NCI-H524 treated with DMSO at 0.1 percent for 48 hours (cell line): ENCODE data around the gene PACS1.
A peak's percentile ranks its signal among the peaks of the same experiment; 100 is the strongest.
"Not testable (repeated sequence)": the region's sequence is repeated elsewhere in the genome, so short reads cannot be mapped to it uniquely, and the experiment has no call there.

ENCODE experiments used
- DNase-seq: peaks from one replicate; lab custom pipeline; 2025; lab: John Stamatoyannopoulos, UW

The PACS1 gene

DNA sequence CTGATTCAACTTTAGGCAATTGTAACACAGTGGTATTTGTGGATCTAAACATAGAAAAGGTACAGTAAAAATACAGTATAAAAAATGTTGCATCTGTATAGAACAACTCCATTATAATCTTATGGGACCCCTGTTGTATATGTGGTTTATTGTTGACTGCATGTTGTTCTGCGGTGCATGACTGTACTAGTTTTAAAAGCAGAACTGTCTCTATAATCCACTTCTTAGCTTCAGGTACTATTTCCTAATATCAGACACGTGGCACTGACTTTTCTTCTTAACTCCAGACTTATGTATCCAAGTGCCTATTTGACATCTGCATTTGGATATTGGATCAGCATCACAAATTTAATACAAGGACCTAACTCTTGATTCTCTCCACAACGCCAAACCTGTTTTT is 41.1 kb downstream of the PACS1 start:
- no peak for DNase-seq

DNA sequence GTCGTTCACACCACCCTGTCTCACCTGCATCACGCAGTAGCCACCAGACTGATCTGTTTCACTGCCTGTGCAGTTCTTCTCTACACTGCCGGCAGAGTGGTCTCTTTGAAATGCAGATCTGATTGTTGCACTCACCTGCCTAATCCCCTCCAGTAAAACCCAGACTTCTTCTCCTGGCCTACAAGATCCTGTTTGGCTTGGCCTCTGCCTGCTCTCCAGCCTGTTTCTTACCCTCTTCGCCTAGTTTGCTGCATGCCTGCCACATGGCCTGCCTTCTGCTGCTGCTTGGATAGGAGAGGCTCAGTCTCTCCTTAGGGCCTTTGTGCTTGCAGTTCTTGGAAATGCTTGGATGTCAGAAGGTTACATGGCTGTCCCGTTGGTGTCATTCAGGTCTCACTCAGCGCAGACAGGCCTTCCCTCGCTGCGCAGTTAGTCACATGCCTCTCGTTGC is 42.0 kb downstream of the PACS1 start:
- no peak for DNase-seq

DNA sequence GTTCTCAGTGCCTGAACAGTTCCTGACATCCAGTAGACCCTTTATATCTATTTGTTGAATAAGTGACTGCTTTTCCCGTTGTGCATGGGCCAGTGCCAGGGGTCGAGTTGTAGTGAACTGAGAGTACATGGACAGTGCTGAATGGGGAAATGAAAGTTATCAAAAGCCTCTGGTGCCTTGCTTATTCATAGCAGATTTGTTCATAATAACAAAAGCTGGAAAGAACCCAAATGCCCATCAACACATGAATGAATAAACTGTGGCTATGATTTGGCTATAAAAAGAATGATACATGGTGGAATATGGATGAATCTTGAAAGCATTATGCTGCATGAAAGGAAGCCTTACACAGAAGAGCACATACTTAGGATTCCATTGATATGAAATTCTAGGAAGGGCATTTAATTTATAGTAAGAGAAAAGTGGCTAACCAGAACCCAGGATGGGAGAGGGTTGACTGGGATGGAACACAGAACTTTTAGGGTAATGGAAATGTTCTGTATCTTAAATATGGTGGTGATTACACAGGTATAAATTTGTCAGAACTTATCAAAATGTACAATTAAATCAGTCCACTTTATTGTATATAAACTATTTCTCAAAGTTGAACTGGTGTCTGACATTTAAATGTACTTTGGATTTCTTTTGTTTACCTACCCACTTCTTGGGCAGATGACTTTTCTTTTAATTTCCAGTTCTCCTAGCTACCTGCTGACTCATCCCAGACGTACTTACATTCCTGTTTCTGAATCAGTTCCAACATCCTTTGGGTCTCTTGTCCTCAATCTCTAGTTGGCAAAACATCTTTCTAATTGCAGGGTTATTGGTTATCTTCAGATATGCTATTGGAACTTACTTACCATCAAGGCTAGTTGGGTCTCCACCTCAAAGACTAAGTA is 42.8 kb downstream of the PACS1 start:
- no peak for DNase-seq

DNA sequence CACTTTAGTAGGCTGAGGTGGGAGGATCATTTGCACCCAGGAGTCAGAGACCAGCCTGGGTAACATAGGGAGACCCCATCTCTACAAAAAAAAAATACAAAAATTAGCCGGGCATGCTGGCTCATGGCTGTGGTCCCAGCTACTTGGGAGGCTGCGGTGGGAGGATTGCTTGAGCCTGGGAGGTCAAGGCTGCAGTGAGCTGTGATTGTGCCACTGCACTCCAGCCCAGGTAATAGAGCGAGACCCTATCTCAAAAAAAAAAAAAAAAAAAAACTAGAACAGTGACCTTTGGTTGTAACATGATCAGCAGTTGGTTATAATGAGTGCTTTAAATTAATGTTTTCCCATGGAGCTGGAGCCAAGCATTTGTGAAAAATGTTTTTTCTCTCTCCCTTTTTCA is 44.9 kb downstream of the PACS1 start:
- not testable (repeated sequence) for DNase-seq

DNA sequence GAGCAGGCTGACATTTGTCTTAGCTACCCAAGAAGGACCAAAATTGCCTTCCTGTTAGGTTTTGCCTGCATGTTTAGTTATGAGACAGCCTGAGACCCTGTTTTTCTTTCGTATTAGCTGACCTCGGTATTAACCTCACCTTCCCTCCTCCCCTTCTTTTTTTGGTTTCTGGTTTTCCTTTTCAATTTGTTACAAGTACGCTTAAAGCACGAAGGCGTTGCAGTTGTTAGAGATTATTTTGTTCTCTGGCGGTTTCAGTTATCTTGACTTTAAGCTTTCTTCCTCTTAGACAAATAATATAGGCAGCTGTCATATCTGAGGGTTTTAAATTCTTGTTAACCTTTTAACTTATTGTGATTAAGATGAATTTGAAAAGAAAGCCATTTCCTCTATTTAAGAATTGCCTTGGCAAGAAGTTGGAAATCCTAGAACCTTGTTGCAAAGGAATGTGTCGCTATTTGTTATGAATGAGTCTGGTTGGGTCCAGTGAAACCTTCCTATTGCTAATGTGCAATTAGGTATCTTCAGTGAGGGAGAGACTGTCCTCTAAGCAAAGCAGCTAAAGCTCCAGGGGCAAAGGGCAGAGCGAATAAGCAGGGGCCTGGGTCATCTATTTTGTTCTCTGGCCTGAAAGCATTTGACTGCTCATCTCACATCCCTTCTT is 45.7 kb downstream of the PACS1 start:
- DNase-seq: no peak

DNA sequence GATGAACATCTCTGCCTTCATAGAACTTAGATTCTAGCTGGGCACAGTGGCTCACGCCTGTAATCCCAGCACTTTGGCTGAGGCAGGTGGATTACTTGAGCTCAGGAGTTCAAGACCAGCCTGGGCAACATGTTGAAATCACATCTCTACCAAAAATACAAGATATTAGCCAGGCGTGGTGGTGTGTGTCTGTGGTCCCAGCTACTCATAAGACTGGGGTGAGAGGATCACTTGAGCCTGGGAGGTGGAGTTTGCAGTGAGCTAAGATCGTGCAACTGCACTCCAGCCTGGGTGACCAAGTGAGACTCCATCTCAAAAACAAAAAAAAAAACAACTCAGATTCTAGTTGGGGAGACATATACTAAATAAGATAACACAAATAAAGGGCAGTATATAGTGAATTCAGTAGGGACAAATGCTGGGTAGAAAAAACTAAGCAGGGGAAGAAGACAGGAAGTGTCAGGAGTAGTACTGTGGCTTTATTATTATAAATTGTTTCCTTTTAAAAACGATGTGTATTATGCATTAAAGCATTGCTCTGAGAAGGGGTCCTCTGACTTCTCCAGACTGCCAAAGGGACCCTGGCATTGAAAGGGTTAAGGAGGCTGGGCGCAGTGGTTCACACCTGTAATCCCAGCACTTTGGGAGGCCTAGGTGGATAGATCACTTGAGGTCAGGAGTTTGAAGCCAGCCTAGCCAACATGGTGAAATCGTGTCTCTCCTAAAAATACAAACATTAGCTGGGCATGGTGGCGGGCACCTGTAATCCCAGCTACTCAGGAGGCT is 46.7 kb downstream of the PACS1 start:
- no peak for DNase-seq

DNA sequence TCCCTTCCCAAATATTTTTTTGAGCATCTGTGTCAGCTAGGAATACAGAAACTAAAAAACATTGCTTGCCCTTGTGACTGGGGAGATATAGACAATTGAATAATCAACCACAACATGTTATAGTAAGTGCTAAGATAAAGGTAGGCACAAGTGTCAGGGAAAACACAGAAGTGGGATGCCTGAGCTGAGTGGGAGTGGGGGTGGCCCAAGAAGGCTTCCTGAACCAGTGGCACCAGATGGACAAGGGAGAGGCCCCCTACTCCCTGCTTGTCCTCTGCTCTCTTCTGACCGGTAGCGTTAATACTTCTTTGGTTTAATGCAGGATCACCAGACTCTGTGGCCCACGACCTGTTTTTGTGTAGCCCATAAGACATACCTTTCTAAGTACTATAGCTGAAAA is 48.8 kb downstream of the PACS1 start:
- DNase-seq: no peak

DNA sequence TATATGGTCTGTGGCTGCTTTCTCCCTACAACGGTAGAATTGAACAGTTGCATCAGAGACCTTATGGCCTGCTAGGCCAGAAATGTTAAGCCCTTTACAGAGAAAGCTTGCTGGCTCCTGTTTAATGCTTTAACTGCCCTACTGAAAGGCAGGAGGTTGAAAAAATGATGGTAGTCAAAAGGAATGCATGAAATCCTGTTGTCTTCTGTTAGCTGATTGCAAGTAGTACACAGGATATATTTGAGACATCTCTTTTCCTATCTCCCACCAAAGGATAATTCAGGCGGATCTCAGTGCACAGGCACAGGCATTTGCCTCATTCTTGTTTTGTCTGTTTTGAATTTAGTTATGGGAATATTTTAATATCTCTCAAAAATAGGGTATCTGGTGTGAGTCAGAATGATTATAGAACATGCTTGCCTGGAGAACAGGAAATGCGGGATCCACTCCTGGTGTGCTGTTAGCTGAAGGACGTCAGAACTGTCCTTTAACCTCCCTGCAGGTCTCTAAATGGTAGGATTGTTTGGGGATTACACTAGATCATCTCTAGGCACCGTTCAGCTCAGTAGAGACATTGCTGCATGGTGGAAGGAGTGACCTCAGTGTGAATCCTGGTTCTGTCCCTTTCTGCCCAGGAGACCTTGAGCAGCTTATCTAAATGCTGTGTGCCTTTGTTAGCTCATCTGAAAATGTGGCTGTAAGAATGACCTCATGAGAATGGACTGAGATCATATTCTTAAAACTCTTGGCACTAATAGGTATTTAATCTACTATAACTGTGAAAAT is 49.5 kb downstream of the PACS1 start:
- DNase-seq: no peak

DNA sequence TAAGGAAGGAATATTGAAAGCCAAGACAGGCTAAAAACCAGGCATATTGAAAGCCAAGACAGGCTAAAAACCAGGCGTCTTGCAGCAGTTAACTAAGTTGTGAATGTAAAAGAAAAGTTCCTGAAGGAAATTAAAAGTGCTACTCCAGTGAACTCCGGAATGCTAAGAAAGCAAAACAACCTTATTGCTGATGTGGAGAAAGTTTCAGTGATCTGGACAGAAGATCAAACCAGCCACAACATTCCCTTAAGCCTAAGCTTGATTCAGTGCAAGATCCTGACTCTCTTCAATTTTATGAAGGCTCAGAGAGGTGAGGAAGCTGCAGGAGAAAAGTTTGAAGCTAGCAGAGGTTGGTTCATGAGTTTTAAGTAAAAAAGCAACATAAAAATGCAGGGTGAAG is 51.4 kb downstream of the PACS1 start:
- DNase-seq: no peak

DNA sequence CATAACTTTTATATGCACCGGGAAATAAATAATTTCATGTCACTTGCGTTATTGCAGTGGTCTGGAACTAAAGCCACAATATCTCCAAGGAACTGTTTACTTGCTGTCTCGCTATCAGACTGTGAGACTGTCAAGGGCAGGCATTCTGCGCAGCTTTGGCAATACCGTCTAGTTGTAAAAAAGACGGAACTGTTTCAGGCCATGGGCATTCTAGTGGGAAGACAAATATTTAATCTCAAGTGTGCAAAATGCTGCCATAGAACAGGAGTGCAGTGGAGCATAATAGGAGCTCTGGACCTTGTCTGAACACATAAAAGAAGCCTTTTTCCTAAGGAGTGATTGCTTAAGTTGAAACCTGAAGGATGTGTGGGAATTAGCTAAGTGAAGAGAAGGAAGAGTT is 53.8 kb downstream of the PACS1 start:
- no peak for DNase-seq

DNA sequence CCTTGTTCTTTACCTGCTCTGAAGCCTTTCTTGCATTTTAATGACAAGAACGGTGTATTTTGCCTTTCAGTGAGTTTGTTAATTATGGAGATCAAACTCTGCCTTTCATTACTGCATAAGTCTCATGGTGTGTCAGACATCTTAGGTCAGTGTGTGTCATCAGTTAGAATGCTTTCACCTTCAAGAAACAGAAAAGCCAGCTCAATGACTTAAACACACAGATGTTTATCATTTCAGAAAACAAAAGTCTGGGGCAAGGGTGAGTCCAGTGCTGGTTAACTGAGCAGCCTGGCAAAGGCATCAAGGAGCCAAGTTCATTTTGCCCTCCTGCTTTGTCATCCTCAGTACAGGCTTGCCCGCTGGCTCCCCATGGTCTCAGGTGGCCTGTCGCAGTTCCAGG is 54.5 kb downstream of the PACS1 start:
- DNase-seq: no peak

DNA sequence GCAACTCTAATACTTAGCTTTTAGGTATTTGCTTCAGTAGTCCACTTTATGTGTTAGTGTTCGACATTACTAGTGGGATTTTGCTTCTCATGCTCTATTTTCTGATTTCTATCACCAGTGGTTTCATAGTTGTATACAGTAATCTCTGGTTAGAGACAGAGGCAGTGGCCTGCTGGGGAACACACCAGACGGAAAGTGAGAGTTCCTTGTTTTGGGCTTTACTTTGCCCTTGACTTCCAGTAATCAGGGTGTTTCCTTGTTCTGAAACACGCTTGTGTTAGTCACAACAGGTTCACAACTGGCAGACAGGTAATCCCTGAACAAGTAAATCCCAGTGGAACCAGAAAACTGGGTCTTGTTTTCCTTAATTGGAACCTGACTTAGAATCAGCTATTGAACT is 56.0 kb downstream of the PACS1 start:
- DNase-seq: no peak

DNA sequence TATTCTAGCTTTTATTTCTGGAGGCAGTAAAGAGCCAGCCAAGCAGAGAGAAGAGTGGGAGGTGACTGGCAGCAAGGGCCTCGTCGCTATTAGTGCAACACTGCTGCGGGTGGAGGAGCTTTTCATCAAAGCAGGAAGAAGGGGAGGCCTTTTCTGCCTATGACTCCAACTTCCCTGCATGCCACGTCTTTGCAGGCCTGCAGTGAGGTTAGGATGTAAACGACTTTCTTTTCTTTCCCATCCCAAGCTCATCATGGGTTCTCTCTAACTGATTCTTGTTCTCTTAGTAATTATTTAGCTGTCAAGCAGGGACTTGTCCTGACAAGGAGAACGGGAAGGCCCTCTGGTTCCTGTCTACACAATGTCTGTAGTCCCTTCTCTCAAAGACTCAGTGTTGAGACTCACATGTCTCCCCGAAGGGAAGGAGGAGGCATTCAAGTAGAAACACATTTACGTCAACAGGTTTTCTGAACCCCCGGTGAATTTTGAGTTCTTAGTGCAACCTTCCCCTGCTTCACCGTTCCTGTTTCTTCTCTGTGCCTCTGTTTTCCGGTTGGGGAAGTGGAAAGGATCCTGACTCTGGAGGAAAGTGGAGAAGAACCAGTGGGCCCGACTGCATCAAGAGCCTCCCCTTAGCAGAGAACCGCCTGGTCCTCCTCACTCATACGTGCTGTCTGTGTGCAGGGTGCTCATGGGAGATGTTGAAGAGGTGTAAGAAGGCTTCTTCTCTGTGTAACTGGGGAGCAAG is 56.9 kb downstream of the PACS1 start:
- DNase-seq: no peak

DNA sequence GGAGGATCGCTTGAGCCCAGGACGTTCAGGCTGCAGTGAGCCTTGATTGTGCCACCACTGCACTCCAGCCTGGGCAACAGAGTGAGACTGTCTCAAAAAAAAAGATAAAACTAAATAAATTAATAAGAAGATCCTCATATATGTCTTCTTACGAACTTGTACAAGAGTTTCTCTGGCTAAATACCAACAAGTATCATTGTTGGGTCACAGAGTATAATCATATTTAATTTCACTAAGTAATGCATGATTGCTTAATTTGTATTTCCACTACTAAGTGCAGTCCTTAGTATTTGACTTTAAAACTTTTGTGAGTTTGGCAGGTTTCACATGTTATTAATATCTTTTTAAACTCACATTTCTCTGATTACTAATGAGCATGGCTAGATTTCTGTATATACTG is 60.9 kb downstream of the PACS1 start:
- DNase-seq: no peak

DNA sequence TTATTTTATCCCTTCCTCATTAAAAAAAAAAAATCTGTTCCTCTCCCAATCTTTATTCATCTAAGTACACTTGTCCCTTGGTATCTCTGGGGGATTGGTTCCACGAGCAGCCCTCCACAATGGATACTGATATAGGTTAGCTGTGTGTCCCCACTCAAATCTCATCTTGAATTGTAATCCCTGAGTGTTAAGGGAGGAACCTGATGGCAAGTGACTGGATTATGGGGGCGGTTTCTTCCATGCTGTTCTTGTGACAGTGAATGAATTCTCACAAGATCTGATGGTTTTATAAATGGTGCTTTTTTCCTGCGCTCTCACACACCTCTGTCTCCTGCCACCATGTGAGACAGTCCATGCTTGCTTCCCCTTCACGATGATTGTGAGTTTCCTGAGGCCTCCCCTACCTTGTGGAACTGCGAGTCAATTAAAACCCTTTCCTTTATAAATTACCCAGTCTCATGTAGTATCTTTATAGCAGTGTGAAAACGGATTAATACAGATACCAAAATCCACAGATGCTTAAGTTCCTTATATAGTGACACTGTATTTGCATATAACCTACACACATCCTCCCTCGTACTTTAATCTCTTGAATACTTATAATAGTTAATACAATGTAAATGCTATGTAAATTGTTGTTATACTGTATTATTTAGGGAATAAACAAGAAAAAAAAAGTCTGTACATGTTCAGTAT is 62.0 kb downstream of the PACS1 start:
- no peak for DNase-seq

DNA sequence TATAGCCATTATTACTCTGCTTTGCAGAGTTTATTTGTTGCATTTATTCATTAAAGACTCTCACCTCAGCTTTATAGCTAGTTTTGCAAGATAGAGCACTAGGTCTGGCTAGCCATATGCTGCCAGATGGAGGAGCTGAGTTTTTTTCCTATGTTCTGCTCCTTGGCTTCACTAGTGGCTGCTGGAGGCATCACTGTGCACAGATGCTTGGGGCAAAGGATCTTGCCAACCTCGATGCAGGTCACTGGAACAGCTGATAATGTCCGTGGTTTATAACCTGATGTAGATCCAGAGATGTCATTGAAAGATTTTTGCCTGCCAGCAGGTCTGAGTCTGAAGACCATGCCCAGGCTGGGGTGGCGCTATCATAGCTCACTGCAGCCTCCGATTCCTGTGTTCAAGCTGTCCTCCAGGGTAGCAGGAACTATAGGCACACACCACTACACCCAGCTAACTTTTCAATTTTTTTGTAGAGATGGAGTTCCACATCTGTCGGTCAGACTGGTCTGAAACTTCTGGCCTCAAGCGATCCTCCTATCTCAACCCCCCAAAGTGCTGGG is 63.2 kb downstream of the PACS1 start:
- peak; percentile 78 for DNase-seq

DNA sequence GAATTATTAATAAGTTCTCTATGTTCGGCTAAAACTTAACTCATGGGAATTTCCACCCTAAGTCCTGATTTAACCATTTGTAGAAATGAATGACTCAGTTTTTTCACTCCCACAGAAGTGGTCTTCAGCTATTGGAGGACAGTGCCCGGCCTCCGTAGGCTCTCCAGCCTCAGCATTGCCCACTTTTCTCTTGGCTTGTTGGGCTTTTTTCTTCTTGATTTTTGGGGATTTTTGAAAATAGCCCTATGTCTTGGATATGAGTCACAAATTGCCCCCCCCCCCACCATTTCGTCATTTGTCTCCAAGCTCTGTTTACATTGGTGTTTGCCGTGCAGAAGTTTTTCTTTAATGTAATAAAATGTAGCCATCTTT is 66.7 kb downstream of the PACS1 start:
- no peak for DNase-seq

DNA sequence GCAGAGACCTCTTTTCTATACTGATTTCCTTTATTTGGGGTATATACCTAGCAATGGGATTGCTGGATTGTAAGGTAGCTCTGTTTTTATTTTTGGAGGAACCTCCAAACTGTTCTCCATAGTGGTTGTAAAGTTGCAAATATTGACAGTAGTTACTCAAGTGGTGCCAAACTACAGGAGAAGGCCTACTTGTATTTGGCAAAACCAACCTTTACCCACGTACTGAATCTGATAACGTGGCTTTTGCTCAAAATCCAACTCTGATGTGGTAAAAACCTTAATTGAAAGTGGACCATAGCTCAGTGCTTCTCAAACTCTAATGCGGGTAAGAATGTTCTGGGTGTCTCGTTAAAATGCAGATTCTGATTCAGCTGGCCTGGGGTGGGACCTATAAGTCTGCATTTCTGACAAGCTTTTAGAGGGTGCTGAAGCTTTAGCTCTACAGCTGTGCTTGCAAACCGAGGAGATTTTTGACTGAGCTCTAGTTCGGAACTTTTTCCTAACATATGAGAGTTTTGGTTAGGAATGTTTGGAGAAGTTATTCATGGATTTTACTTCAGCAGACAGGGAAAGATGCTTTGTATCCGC is 69.8 kb downstream of the PACS1 start:
- no peak for DNase-seq

DNA sequence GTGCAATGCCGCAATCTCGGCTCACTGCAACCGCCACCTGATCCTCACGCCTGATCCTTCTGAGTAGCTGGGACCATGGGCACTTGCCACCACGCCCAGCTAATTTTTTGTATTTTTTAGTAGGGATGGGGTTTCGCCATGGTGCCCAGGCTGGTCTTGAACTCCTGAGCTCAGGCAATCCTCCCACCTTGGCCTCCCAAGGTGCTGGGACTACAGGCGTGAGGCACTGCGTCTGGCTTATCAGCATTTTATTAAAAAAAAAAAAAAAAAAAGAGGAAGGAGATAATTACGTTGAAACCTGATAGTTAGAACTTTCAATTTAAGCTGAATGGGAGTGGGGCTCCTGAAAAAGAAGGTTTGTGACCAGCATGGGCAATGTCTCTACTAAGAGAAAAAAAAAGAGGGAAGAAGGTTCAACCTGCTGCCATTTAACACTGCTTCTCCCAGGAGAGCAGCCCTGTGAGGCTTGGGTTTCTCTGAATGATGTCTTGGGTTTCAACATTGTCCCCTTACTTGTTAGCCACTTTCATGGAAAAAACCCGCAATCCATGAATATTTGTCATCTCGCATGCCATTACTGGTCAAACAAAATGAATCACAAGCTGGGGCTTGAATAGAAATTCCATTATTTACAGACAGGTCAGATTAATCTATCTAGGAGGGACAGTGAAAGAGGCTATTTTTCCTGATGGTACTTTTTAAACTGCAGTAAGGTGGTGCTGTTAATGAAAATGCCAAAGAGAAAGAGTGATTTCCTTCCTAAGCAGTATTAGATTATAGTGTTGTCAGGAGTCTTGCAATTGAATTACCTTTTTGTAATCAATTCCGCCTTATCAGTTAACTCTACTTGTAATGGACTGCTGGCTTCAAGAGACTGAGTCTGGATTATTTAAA is 72.5 kb downstream of the PACS1 start:
- DNase-seq: no peak
